Spinal cord (tissue), 10 donors: ENCODE data around the gene C16orf78. TPM values are rescaled to one million over a fixed set of nuclear protein-coding genes. Genes with fewer than 3 reads are reported as not detected.

Experiments
- DNase-seq, 6 donors: peaks; one replicate each; pipeline versions ENCODE4 v3.0.0 to v3.0.0-alpha.2; 2013 to 2015; ENCODE audit warnings: low spot score in 6 of 6, low read depth in 4 of 6
- H3K27ac ChIP-seq: one replicate; pipeline ENCODE4 v1.5.1; 2013; ENCODE audit warnings: low read depth, low read length, control low read depth
- H3K27me3 ChIP-seq: one replicate; pipeline ENCODE4 v1.6.1; 2013; ENCODE audit warnings: low read length; ENCODE audit not compliant: control insufficient read depth, insufficient read depth
- H3K36me3 ChIP-seq: one replicate; pipeline ENCODE4 v1.6.1; 2013; ENCODE audit warnings: low read length; ENCODE audit not compliant: control insufficient read depth, insufficient read depth
- H3K4me1 ChIP-seq: one replicate; pipeline ENCODE4 v1.6.1; 2013; ENCODE audit warnings: low read length; ENCODE audit not compliant: control insufficient read depth, insufficient read depth
- H3K4me3 ChIP-seq: one replicate; pipeline ENCODE4 v1.5.1; 2013; ENCODE audit warnings: low read depth, low read length, control low read depth
- H3K9me3 ChIP-seq: one replicate; pipeline ENCODE4 v1.6.1; 2013; ENCODE audit warnings: low read length; ENCODE audit not compliant: control insufficient read depth, insufficient read depth
- WGBS: methylation state at CpG from one replicate; pipeline ENCODE4 v1.1.5; 2013; ENCODE audit warnings: missing lambda C conversion rate; ENCODE audit not compliant: insufficient coverage; 5-methylcytosine and 5-hydroxymethylcytosine counted together
- polyA plus RNA-seq, 2 donors: library from polyadenylated mRNA; unstranded; fragments of 120-200 nt; gene quantifications; one replicate each; pipeline ENCODE4 v1.2.1, GENCODE V29; 2013; ENCODE audit not compliant: insufficient read length in 2 of 2
- total RNA-seq, 2 donors: library from RNA; depleted of rRNA in 1 of 2; stranded (reverse); fragments of 120-200 nt in 1 of 2; fragments of >200 nt in 1 of 2; gene quantifications; one replicate each; pipeline versions ENCODE4 v1.2.3 to v1.2.4, GENCODE V29; 2013 to 2014
- donor health status: healthy.

C16orf78 gene
- total and polyA plus RNA-seq, 4 donors, result not detected

- WGBS, result 76% methylated on average over 2 of the region's 2 CpGs
- DNase-seq, result no peak
- H3K9me3 ChIP-seq, result no peaks in the 10 kb centered on the region
- H3K4me1 ChIP-seq, result peaks cover 14% of the 10 kb centered on the region
- H3K27me3 ChIP-seq, result peaks cover 26% of the 10 kb centered on the region
- H3K4me3 ChIP-seq, result no peak overlapping the region
- no peaks in the 10 kb centered on the region for H3K36me3 ChIP-seq
- no peak overlapping the region for H3K27ac ChIP-seq
These were observed 26.1 kb upstream of the C16orf78 start for GRCh38 chr16:49347476-49347875.

GRCh38 chr16:49348408-49349176 is 25.0 kb upstream of the C16orf78 start:
- H3K4me1 ChIP-seq, result peaks cover 14% of the 10 kb centered on the region
- H3K9me3 ChIP-seq, result no peaks in the 10 kb centered on the region
- H3K27ac ChIP-seq, result no peak overlapping the region
- no peak for DNase-seq
- peaks cover 26% of the 10 kb centered on the region for H3K27me3 ChIP-seq
- no peak overlapping the region for H3K4me3 ChIP-seq
- WGBS, result 52% methylated on average over 14 of the region's 14 CpGs
- H3K36me3 ChIP-seq, result no peaks in the 10 kb centered on the region

- H3K36me3 ChIP-seq, result no peaks in the 10 kb centered on the region
- DNase-seq, result no peak
- WGBS, result 66% methylated on average over 15 of the region's 20 CpGs
- H3K27ac ChIP-seq, result no peak overlapping the region
- H3K4me1 ChIP-seq, result peaks cover 14% of the 10 kb centered on the region
- H3K4me3 ChIP-seq, result no peak overlapping the region
- peaks cover 22% of the 10 kb centered on the region for H3K27me3 ChIP-seq
- no peaks in the 10 kb centered on the region for H3K9me3 ChIP-seq
These were observed 24.0 kb upstream of the C16orf78 start for GRCh38 chr16:49349446-49350168.

- peaks cover 22% of the 10 kb centered on the region for H3K27me3 ChIP-seq
These were observed 23.1 kb upstream of the C16orf78 start for GRCh38 chr16:49350265-49351095.

GRCh38 chr16:49351096-49351487 is 22.5 kb upstream of the C16orf78 start:
- peaks cover 21% of the 10 kb centered on the region for H3K27me3 ChIP-seq
- no peak overlapping the region for H3K4me3 ChIP-seq
- no peaks in the 10 kb centered on the region for H3K36me3 ChIP-seq
- peaks cover 14% of the 10 kb centered on the region for H3K4me1 ChIP-seq
- H3K27ac ChIP-seq, result no peak overlapping the region
- H3K9me3 ChIP-seq, result no peaks in the 10 kb centered on the region
- WGBS, result 8% methylated on average over 7 of the region's 7 CpGs
- DNase-seq, result no peak

More at GRCh38 chr16:49350265-49351095, 23.1 kb upstream of the C16orf78 start:
- no peaks in the 10 kb centered on the region for H3K9me3 ChIP-seq
- H3K36me3 ChIP-seq, result no peaks in the 10 kb centered on the region
- DNase-seq, result peak in 5 of 6 donors; percentile 45 to 92 (median 61)
- no peak overlapping the region for H3K27ac ChIP-seq
- peaks cover 14% of the 10 kb centered on the region for H3K4me1 ChIP-seq
- 28% methylated on average over 20 of the region's 25 CpGs for WGBS
- H3K4me3 ChIP-seq, result no peak overlapping the region

- no peak for DNase-seq
- H3K9me3 ChIP-seq, result no peaks in the 10 kb centered on the region
- 84% methylated on average over 4 of the region's 4 CpGs for WGBS
- no peak overlapping the region for H3K4me3 ChIP-seq
- H3K27ac ChIP-seq, result no peak overlapping the region
- no peaks in the 10 kb centered on the region for H3K36me3 ChIP-seq
- peaks cover 14% of the 10 kb centered on the region for H3K4me1 ChIP-seq
- H3K27me3 ChIP-seq, result peaks cover 12% of the 10 kb centered on the region
These were observed 20.7 kb upstream of the C16orf78 start for GRCh38 chr16:49352892-49353291.

GRCh38 chr16:49353680-49354079 is 19.9 kb upstream of the C16orf78 start:
- WGBS, result 52% methylated on average over 5 of the region's 5 CpGs
- no peak overlapping the region for H3K4me3 ChIP-seq
- no peak overlapping the region for H3K27ac ChIP-seq
- H3K9me3 ChIP-seq, result no peaks in the 10 kb centered on the region
- no peaks in the 10 kb centered on the region for H3K36me3 ChIP-seq
- peaks cover 12% of the 10 kb centered on the region for H3K4me1 ChIP-seq
- DNase-seq, result peak in 2 of 6 donors; percentile 16 to 30
- peaks cover 12% of the 10 kb centered on the region for H3K27me3 ChIP-seq

- no peaks in the 10 kb centered on the region for H3K9me3 ChIP-seq
- peaks cover 9% of the 10 kb centered on the region for H3K4me1 ChIP-seq
- H3K27me3 ChIP-seq, result peaks cover 12% of the 10 kb centered on the region
- no peaks in the 10 kb centered on the region for H3K36me3 ChIP-seq
- WGBS, result 100% methylated on average over 1 of the region's 6 CpGs
- no peak overlapping the region for H3K4me3 ChIP-seq
- no peak for DNase-seq
- H3K27ac ChIP-seq, result no peak overlapping the region
These were observed 19.5 kb upstream of the C16orf78 start for GRCh38 chr16:49354101-49354500.

GRCh38 chr16:49354991-49355390 is 18.6 kb upstream of the C16orf78 start:
- Histone ChIP-seq H3K36me3 (no peaks in the 10 kb centered on the region), H3K27me3 (peaks cover 8% of the 10 kb centered on the region), H3K9me3 (no peaks in the 10 kb centered on the region), H3K4me3 (no peak overlapping the region), H3K27ac (no peak overlapping the region), H3K4me1 (peaks cover 7% of the 10 kb centered on the region)
- DNase-seq, result no peak
- 80% methylated on average over 6 of the region's 6 CpGs for WGBS
